ENCODE measurements around the gene NUP214. TPM values are rescaled to one million over a fixed set of nuclear protein-coding genes. Genes with fewer than 3 reads are reported as not detected.

NUP214 gene
- total RNA-seq, 2 experiments from 2014 or later, result 43.8 to 51.3 TPM

DNA sequence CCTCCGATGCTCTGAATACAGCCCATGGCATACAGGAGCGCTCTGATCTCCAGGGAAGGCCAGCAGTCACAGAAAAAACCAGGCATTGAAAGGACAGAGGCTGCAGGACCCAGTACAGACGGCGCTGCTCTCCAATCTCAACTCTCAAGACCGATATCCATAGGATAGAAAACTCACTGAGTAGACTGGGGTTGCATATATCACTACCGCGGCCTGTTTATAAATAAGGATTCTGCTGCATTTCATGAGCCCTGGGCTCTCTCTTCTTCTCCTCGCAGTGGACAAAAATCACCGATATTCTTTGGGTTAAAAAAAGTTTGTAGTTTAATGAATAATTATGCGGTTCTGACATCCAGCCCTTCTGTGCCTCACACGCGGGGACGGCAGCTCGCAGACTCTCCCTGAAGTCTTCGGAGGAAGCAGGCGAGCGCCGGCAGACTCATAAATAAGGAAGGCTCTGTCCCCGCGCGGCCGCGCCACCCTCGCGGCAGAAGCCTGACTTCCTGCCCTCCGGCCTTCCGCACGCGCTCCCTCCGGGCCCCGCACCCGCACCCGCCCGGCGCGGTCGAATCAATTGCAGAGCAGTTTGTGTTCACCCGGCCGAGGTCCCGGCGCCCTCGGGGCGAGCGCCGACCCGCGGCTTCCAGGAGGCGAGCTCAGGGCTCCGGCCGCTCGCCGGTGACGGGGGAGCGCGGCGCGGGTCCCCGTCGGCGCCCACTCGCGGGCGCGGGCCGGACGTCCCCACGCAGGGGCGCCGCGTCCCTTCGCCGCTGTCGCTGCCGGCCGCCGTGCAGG lies 150.9 kb downstream of the NUP214 start, which contains the start of gene FAM78A:
Gene FAM78A (minus strand): TSS at position 417 of the 795 bp plus-strand sequence. CDS start 331 bp downstream, at position 86.
- H3K27ac Mint-ChIP-seq, result peak within 1 kb of the TSS; percentile 97
- peak within 1 kb of the TSS; percentile 89 for H3K4me3 Mint-ChIP-seq
- peaks cover 6% of the 10 kb centered on the region for H3K27me3 Mint-ChIP-seq
- H3K4me1 Mint-ChIP-seq, result peaks cover 32% of the 10 kb centered on the region
- peaks cover 49% of the 10 kb centered on the region for H3K36me3 Mint-ChIP-seq (ENCODE audit: low read depth)
- no peaks in the 10 kb centered on the region for H3K9me3 Mint-ChIP-seq
- POLR2A ChIA-PET, result interaction anchor here (0.7 to 14.3 kb wide), 5 partner anchors 10 to 151 kb away, joined by 3 to 557 read pairs (median 46); partner anchors contain the start of gene NUP214
- DNase-seq, result peak; percentile 67
- CTCF ChIA-PET, result interaction anchor here (0.7 to 11.4 kb wide), 5 partner anchors 8 to 99 kb away, joined by 3 to 189 read pairs (median 4); no protein-coding TSS in a partner anchor

DNA sequence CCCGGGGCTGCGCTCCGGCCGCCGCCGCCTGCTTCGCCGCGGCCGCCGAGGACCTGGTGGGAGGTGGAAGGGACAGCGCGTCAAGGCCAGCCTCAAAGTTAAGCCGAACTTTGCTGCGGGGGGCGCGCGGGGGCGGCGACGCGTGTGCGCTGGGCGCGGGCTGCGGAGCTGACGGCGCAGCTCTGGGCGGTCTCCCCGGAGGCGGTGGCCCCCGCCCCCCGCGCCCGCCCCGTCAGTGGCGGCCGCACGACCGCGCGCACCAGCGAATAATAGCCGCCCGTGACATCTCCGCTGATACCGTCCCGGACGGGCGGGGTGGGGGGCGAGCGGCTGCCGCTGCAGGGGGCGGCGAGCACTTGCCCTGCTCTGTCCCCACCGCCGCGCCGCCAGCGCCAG lies 151.5 kb downstream of the NUP214 start:
- Mint-ChIP-seq H3K27me3 (peaks cover 10% of the 10 kb centered on the region), H3K27ac (peak overlapping the region; percentile 62), H3K4me3 (peak overlapping the region; percentile 61), H3K4me1 (peaks cover 28% of the 10 kb centered on the region), H3K36me3 (ENCODE audit: low read depth) (peaks cover 43% of the 10 kb centered on the region), H3K9me3 (no peaks in the 10 kb centered on the region)
- CTCF ChIA-PET, result interaction anchor here (0.7 to 11.4 kb wide), 3 partner anchors 9 to 23 kb away, joined by 3 to 189 read pairs (median 4); no protein-coding TSS in a partner anchor
- POLR2A ChIA-PET, result interaction anchor here (0.7 to 14.3 kb wide), 5 partner anchors 11 to 151 kb away, joined by 3 to 557 read pairs (median 46); partner anchors contain the start of gene NUP214
- DNase-seq, result peak; percentile 61

DNA sequence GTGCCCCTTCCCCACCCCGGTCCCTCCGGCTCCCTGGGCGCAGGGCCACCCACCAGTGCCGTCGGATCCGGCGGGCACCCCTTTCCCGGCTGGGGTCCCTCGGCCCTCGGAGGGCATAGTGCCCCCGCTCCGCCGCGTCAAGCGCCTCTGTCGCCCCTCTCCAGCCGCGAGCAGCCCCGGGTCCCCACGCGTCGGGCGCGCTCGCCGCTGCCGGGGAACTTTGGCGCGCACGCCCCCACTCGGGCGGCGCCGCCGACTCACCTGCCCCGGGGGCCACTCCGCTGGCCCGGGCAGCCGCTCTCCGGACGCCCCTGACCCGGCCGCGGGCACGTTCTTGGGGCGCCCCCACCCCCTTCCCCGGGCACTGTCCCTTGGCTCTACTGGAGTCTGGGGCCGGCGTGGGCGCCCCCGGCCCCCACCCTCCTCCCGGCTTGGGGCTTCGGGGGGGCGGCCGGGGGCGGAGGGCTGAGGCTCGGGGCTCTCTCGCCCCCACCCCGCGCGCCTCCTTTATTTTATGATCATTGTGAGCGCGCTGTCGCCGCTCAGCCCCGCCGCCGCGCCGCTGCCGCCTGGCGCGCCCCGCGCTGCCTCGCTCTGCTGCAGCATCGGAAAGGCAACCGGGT lies 152.0 kb downstream of the NUP214 start:
- Mint-ChIP-seq H3K9me3 (no peaks in the 10 kb centered on the region), H3K36me3 (ENCODE audit: low read depth) (peaks cover 38% of the 10 kb centered on the region), H3K27ac (no peak overlapping the region), H3K4me3 (peak overlapping the region; percentile 61), H3K27me3 (peaks cover 15% of the 10 kb centered on the region), H3K4me1 (peaks cover 28% of the 10 kb centered on the region)
- DNase-seq, result no peak
- CTCF ChIA-PET, result interaction anchor here (1.5 to 11.4 kb wide), 3 partner anchors 21 to 97 kb away, joined by 11 to 189 read pairs (median 12); no protein-coding TSS in a partner anchor
- POLR2A ChIA-PET, result interaction anchor here (0.7 to 14.3 kb wide), 10 partner anchors 8 to 72 kb away, joined by 3 to 557 read pairs (median 16); no protein-coding TSS in a partner anchor

DNA sequence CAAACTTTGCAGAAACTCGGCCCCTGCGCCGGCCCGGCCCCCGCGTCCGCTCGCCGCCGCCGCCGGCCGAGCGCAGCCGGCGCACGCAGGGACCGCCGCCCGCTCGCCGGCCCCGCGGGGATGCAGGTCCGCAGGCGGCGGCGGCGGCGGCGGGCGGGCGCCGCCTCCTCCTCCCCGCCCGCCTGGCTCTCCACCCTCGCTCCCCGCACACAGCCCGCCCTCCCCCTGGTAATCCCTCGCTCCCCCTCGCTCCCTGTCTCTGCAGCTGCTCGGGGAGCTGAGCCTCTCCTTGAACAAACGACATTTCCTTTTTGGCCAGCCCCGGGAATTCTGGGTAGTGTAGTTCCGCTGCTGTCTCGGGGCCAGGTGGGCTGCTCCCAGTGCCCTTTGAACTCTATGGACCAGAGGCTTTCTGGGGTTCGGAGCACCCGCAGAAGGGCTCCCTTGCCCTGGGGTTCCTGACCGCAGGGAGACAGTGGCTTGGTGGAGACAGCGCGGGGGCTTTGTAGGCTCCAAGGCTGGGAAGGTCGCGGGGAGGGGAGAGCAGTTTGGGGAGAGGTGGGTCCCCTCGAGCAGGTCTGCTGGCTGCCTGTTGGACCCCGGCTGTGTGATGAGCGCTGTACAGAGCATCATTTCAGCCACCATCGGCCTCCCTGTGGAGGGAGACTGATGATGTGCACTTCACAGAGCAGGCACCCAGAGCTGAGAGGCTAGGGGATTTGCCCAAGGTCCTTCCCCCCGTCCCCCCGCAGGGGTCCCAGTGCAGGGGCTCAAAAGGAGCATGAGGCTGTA lies 152.7 kb downstream of the NUP214 start:
- peak overlapping the region; percentile 98 for H3K27ac Mint-ChIP-seq
- peak overlapping the region; percentile 77 for H3K4me3 Mint-ChIP-seq
- peak; percentile 82 for DNase-seq
- H3K9me3 Mint-ChIP-seq, result no peaks in the 10 kb centered on the region
- peaks cover 33% of the 10 kb centered on the region for H3K36me3 Mint-ChIP-seq (ENCODE audit: low read depth)
- CTCF ChIA-PET, result interaction anchor here (0.5 to 2.3 kb wide), 7 partner anchors 11 to 148 kb away, joined by 3 to 12 read pairs (median 3); partner anchors contain the start of gene PLPP7
- peaks cover 16% of the 10 kb centered on the region for H3K27me3 Mint-ChIP-seq
- POLR2A ChIA-PET, result interaction anchor here (1.0 to 2.6 kb wide), 15 partner anchors 9 to 153 kb away, joined by 3 to 26 read pairs (median 6); partner anchors contain the start of genes NUP214 and PLPP7
- peaks cover 25% of the 10 kb centered on the region for H3K4me1 Mint-ChIP-seq

DNA sequence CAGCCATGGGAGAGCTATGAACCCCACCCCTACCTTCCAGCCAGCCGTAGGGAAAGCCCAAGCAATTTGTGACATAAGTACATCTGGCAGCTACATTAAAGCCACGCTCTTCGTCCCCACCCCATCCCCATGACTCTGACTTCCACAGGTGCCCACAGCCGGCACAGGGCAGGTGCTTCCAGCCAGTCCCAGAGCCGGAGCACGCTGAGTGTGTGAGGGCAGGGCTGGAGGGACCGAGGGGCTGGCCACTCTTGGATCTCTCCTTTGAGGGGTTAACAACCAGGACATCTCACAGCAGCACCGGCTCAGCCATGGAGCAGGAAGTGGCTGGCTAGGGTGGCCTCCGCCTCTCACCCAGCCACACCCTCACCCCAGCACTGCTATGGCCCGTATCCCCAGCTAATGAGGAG lies 153.3 kb downstream of the NUP214 start:
- peaks cover 27% of the 10 kb centered on the region for H3K4me1 Mint-ChIP-seq
- DNase-seq, result peak; percentile 70
- peaks cover 20% of the 10 kb centered on the region for H3K27me3 Mint-ChIP-seq
- ChIA-PET CTCF (interaction anchor here (0.5 to 2.3 kb wide), 8 partner anchors 11 to 149 kb away, joined by 3 to 12 read pairs (median 3); partner anchors contain the start of gene PLPP7), POLR2A (interaction anchor here (0.6 to 2.6 kb wide), 17 partner anchors 9 to 153 kb away, joined by 3 to 26 read pairs (median 5); partner anchors contain the start of genes NUP214 and PLPP7)
- peaks cover 27% of the 10 kb centered on the region for H3K36me3 Mint-ChIP-seq (ENCODE audit: low read depth)
- peak overlapping the region; percentile 77 for H3K4me3 Mint-ChIP-seq
- H3K9me3 Mint-ChIP-seq, result no peaks in the 10 kb centered on the region
- peak overlapping the region; percentile 98 for H3K27ac Mint-ChIP-seq

DNA sequence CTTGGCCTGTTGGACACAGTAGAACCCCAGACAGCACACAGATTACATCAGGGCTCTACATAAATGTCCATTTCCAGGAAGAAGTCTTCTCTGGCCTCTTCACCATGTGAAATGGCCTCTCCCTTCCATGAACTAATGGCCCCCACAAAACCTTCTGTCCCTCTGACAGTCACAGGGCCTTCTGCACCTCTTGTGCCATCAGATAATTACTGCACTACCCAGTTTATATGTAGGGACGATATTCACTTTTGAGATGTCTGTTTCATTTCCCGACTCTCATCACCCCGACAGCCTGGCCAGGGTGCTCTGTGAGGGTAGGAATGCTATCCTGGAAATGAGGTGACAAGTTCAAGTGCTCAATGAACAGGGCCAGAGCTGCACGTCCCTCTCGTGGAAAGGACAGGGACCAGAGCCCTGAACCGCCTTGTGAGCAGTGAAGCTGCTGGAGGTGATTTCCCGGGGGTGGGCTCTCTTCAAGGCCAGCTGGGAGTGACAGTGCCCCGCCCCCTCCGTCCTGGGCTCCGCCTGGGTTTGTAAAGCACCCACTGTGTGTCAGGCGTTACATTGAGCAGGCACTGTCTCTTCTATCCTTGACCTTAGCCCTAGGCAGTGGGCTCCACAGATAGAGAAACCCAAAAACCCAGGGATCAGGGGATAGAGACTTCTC lies 153.9 kb downstream of the NUP214 start:
- H3K36me3 Mint-ChIP-seq (ENCODE audit: low read depth), result peaks cover 21% of the 10 kb centered on the region
- H3K9me3 Mint-ChIP-seq, result no peaks in the 10 kb centered on the region
- ChIA-PET POLR2A (interaction anchor here (0.6 to 2.6 kb wide), 16 partner anchors 10 to 154 kb away, joined by 3 to 26 read pairs (median 5); partner anchors contain the start of genes NUP214 and PLPP7), CTCF (interaction anchor here (0.8 to 2.3 kb wide), 6 partner anchors 10 to 102 kb away, joined by 3 to 12 read pairs (median 6); partner anchors contain the start of gene PLPP7)
- peaks cover 26% of the 10 kb centered on the region for H3K27me3 Mint-ChIP-seq
- DNase-seq, result no peak
- peak overlapping the region; percentile 77 for H3K4me3 Mint-ChIP-seq
- peak overlapping the region; percentile 98 for H3K27ac Mint-ChIP-seq
- peaks cover 27% of the 10 kb centered on the region for H3K4me1 Mint-ChIP-seq

DNA sequence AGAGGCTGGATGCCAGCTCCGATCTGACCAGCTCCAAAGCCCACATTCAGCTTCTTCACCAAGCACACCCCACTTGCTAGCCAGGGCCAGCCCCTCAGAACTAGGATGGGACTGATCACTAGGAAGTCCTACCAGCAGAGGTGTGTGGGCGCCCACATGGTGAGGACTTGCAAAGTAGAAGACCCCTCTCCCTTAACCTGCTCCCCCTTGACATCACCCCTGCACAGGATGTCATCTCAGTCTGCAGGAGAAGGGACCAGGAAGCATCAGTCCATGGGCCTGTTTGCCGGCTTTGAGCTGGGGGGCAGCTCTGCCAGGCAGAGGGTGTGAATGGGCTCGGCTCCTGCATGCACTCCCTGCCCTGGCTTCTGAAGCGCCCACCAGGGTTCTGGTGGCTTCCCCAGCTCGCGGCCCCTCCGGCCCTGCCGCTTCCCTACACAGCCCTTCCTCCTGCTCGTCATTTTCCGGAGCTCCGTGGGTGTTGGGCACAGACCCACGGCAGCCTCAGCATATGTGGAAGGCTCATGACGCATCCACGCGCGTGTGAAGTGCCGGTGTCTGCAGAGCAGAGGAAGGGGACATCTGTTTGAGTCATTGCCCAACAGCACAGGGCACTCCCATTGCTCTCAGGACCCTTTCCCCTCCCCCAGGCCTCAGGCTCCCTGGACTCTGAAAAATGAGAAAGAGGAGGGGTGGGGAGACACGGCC lies 154.6 kb downstream of the NUP214 start:
- ChIA-PET POLR2A (interaction anchor here (1.0 to 2.6 kb wide), 8 partner anchors 11 to 155 kb away, joined by 3 to 26 read pairs (median 9); partner anchors contain the start of gene NUP214), CTCF (interaction anchor here (1.4 to 2.3 kb wide), 2 partner anchors 70 to 100 kb away, joined by 3 to 12 read pairs; no protein-coding TSS in a partner anchor)
- peaks cover 14% of the 10 kb centered on the region for H3K36me3 Mint-ChIP-seq (ENCODE audit: low read depth)
- H3K27me3 Mint-ChIP-seq, result peaks cover 30% of the 10 kb centered on the region
- no peak for DNase-seq
- no peaks in the 10 kb centered on the region for H3K9me3 Mint-ChIP-seq
- H3K4me1 Mint-ChIP-seq, result peaks cover 27% of the 10 kb centered on the region
- no peak overlapping the region for H3K27ac Mint-ChIP-seq
- no peak overlapping the region for H3K4me3 Mint-ChIP-seq

DNA sequence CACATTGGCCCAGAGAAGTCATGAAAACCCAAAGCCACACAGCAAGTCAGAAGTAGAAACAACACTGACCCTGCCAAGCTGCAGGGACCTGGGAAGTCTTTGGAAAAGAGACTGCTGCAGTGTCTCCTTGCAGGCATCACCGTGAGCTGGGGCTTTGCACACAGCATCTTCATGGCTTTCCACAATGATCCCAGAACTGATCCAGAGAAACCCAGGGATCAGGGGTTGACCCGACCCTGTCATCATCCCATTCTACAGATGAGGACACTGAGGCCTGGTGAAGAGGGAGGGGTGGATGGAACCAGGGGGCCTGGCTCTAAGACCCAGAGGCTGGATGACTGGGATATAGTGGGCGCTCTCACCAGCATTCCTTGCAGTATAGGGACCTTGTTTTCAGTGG lies 155.3 kb downstream of the NUP214 start:
- Mint-ChIP-seq H3K27me3 (peaks cover 30% of the 10 kb centered on the region), H3K36me3 (ENCODE audit: low read depth) (peaks cover 8% of the 10 kb centered on the region), H3K4me3 (no peak overlapping the region), H3K27ac (no peak overlapping the region), H3K4me1 (peaks cover 27% of the 10 kb centered on the region), H3K9me3 (no peaks in the 10 kb centered on the region)
- CTCF ChIA-PET, result no interaction called here
- POLR2A ChIA-PET, result interaction anchor here (1.1 to 2.6 kb wide), 4 partner anchors 12 to 155 kb away, joined by 3 to 12 read pairs (median 4); partner anchors contain the start of gene NUP214
- DNase-seq, result no peak

DNA sequence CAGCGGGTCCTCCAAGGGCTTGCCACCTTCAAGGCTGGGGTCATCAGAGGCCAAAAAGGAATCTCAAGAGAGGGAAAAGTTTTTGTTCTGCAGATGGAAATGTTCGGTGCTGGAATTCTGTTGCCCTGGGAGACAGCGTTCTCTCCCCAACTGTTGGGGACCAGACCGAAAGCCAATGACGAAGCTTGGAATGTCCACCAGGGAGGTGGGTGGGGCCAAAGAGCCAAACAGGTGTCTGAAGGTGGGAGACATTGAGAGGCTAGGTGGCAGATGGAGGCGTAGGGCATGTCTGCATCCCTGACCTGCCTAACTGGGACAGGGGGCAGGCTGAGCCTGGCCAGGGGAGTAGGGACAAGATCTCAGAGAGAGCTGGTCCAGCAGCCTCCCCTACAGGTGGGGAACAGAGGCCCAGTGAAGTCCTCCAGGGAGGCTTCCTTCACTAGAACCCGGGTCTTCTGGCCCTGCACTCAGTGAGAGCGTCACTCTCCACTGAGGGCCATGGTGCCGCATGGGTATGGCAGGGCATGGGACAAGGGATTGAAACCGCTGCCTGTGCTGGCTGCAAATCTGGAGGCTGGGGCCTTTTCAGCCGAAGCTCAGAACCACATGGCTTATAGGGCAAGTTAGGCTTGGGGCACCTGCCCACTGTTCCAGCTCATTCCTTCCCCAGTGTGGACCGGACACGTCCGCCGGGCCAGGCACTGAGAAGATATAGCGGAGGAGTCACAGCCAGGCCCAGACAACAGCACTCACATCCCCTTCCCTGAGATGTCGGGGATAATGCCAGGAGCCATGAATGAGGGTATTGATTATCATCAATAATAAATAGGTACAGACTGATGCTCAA lies 156.0 kb downstream of the NUP214 start:
- Mint-ChIP-seq H3K27ac (no peak overlapping the region), H3K4me1 (peaks cover 27% of the 10 kb centered on the region), H3K36me3 (ENCODE audit: low read depth) (peaks cover under 1% of the 10 kb centered on the region), H3K4me3 (no peak overlapping the region), H3K9me3 (no peaks in the 10 kb centered on the region), H3K27me3 (peaks cover 30% of the 10 kb centered on the region)
- no peak for DNase-seq
- ChIA-PET CTCF (interaction anchor here (0.7 kb wide), 1 partner anchor 55 kb away, joined by 3 read pairs; no protein-coding TSS in a partner anchor), POLR2A (interaction anchor here (1.2 to 1.4 kb wide), 2 partner anchors 29 to 156 kb away, joined by 4 read pairs; partner anchors contain the start of gene NUP214)

DNA sequence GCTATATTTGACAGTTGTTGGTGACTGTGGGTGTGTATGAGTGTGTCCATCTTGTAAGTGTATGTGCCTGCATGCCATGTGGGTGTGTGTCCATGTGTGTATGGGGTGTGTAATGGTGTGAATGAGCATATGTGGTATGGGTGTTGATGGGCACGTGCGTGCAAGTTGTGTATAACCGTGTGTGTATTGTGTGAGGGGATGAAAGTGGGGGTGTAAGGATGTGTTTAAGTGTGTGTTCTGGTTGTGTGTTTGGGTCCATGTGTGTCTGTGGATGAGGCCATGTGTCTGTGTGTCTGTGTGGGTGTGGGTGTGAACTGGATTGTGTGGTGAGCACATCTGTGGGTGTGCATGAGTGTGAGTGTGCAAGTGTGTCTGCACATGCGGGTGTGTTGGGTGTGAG lies 156.8 kb downstream of the NUP214 start:
- POLR2A ChIA-PET, result no interaction called here
- no peaks in the 10 kb centered on the region for H3K36me3 Mint-ChIP-seq (ENCODE audit: low read depth)

More for the DNA sequence above, 156.8 kb downstream of the NUP214 start:
- H3K9me3 Mint-ChIP-seq, result no peaks in the 10 kb centered on the region
- H3K27ac Mint-ChIP-seq, result no peak overlapping the region
- H3K4me3 Mint-ChIP-seq, result no peak overlapping the region
- DNase-seq, result no peak
- H3K4me1 Mint-ChIP-seq, result peaks cover 27% of the 10 kb centered on the region
- CTCF ChIA-PET, result interaction anchor here (0.5 kb wide), 1 partner anchor 90 kb away, joined by 4 read pairs; no protein-coding TSS in a partner anchor
- peaks cover 30% of the 10 kb centered on the region for H3K27me3 Mint-ChIP-seq

Data from activated CD4-positive, alpha-beta memory T cell treated with anti-CD3 and anti-CD28 coated beads, Interleukin-2, amount 10 ng/mL, durations not matched to agents 7 days and 5 days (primary cell).